OCI-LY7 (cell line): Measurements from ENCODE around the gene ERCC4.

Experiments used
- CTCF ChIP-seq: fragments of 200-600 bp; sonication (generic); conservative IDR thresholded peaks from 2 replicates; pipeline ENCODE4 v1.5.1; 2014; ENCODE audit warnings: mild to moderate bottlenecking, antibody characterized with exemption, low read length, moderate library complexity, mixed read lengths
- EZH2phosphoT487 ChIP-seq: fragments of 200-600 bp; sonication (generic); IDR thresholded peaks from 2 replicates; pipeline ENCODE4 v1.6.1; 2018; ENCODE audit warnings: low read depth, borderline replicate concordance, mild to moderate bottlenecking, mixed run types, antibody characterized with exemption, low read length, moderate library complexity, mixed read lengths

- TF ChIP-seq CTCF (no peak), EZH2phosphoT487 (no peak)
Measured at GRCh38 chr16:13999071-13999894, 79.3 kb downstream of the ERCC4 start.
